ENCODE measurements around the gene METTL5.

The METTL5 gene

GRCh38 chr2:169778446-169778845 is 46.3 kb downstream of the METTL5 start:
- TF ChIP-seq CTCF (IDR thresholded peaks at IDR 0.05; ENCODE audit: low read depth, low read length, missing control alignments): no peak
- no peak overlapping the region for H3K4me3 ChIP-seq (replicated peaks; ENCODE audit: low read depth, low read length)
- no peak for DNase-seq (ENCODE audit: extremely low read depth, low read depth)

- TF ChIP-seq CTCF (IDR thresholded peaks at IDR 0.05; ENCODE audit: low read depth, low read length, missing control alignments): no peak
- H3K4me3 ChIP-seq (replicated peaks; ENCODE audit: low read depth, low read length): no peak overlapping the region
- peak; percentile 66 for DNase-seq (ENCODE audit: extremely low read depth, low read depth)
These were observed 48.4 kb downstream of the METTL5 start for GRCh38 chr2:169776252-169776761.

DNA sequence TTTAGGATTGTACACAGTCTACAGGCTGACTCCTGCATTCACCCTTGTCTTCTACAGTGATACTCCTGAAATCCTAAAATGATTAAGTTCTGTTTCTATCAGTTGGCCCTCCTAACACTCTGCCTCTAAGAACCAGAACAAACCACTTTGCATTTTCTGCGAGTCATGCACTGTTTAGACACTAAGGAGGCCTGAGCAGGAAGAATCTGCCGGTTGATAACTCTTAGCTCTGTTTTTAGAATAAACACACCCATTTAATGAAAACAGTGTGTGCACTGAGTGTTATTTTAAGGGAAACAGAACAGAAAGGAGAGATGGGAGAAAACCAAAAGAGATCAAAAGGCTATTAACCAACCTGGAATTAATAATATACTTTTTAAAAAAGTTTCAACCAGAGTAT is 48.9 kb downstream of the METTL5 start:
- no peak for TF ChIP-seq CTCF (IDR thresholded peaks at IDR 0.05; ENCODE audit: low read depth, low read length, missing control alignments)
- peak; percentile 87 for DNase-seq (ENCODE audit: extremely low read depth, low read depth)
- H3K4me3 ChIP-seq (replicated peaks; ENCODE audit: low read depth, low read length): no peak overlapping the region

DNA sequence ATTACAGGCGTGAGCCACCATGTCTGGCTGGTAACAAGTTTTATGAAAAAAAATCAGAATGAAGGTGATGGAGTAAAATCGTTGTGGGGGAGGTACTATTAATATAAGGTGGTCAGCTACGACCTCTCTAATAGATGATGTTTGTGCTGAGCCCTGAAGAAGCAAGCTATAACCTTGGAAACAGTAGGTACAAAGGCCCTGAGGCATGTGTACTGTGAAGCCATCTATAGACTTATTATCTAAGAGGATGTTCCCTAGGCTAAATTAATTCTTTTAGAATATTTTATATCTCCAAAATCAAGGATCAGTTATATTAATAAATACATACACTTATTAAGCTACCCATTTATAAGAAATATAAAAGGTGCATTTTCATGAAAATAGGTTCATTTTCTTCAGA is 49.4 kb downstream of the METTL5 start:
- DNase-seq (ENCODE audit: extremely low read depth, low read depth): no peak
- no peak overlapping the region for H3K4me3 ChIP-seq (replicated peaks; ENCODE audit: low read depth, low read length)
- no peak for TF ChIP-seq CTCF (IDR thresholded peaks at IDR 0.05; ENCODE audit: low read depth, low read length, missing control alignments)

GRCh38 chr2:169772651-169773050 is 52.1 kb downstream of the METTL5 start:
- no peak for DNase-seq (ENCODE audit: extremely low read depth, low read depth)
- no peak for TF ChIP-seq CTCF (IDR thresholded peaks at IDR 0.05; ENCODE audit: low read depth, low read length, missing control alignments)
- no peak overlapping the region for H3K4me3 ChIP-seq (replicated peaks; ENCODE audit: low read depth, low read length)

- TF ChIP-seq CTCF (IDR thresholded peaks at IDR 0.05; ENCODE audit: low read depth, low read length, missing control alignments): no peak
- H3K4me3 ChIP-seq (replicated peaks; ENCODE audit: low read depth, low read length): no peak overlapping the region
- no peak for DNase-seq (ENCODE audit: extremely low read depth, low read depth)
These were observed 53.1 kb downstream of the METTL5 start for GRCh38 chr2:169771612-169772011.

- H3K4me3 ChIP-seq (replicated peaks; ENCODE audit: low read depth, low read length): no peak overlapping the region
- DNase-seq (ENCODE audit: extremely low read depth, low read depth): no peak
- TF ChIP-seq CTCF (IDR thresholded peaks at IDR 0.05; ENCODE audit: low read depth, low read length, missing control alignments): no peak
These were observed 53.7 kb downstream of the METTL5 start for GRCh38 chr2:169771021-169771420.
